HepG2 (cell line): ENCODE measurements around the gene ACSM3. TPM values are rescaled to one million over a fixed set of nuclear protein-coding genes. Genes with fewer than 3 reads are reported as not detected.

Experiments
- ATAC-seq: fragments of 200-7000 bp; cut with Tn5 transposase; 3 replicates; pipeline ENCODE4 v1.9.1; 2020; ENCODE audit warnings: mild to moderate bottlenecking, moderate library complexity
- BruUV-seq: library from RNA; stranded (reverse); fragments of 400-500 nt; replicated peaks from 2 replicates; lab custom pipeline; 2021; lab: Mats Ljungman, UMichigan
- CTCF ChIA-PET: fragments of 300-600 bp; formaldehyde crosslinking; extraction: SDS; loops from one replicate; lab custom pipeline; 2021; ENCODE audit warnings: low total read pairs, inconsistent platforms, low intra/inter-chr PET ratio; lab: Yijun Ruan, JAX
- POLR2A ChIA-PET: fragments of 350-600 bp; sonication (Branson Sonifier 250); formaldehyde crosslinking; loops from one replicate; lab custom pipeline; 2020; ENCODE audit warnings: antibody characterized with exemption, inconsistent platforms; lab: Yijun Ruan, JAX
- DNase-seq: peaks from one replicate; pipeline ENCODE4 v3.0.0-alpha.2; 2015; ENCODE audit warnings: low spot score
- FAIRE-seq: peaks from 3 replicates; lab custom pipeline; 2011; peaks lifted over from hg19 to GRCh38; lab: Jason Lieb, UNC
- H2AFZ ChIP-seq: one replicate; pipeline ENCODE4 v1.6.1; 2011; ENCODE audit warnings: low read length, inconsistent platforms
- H3K27ac ChIP-seq: fragments of 300-600 bp; 3 replicates; pipeline ENCODE4 v1.8.0; 2011; ENCODE audit warnings: mixed run types, mild to moderate bottlenecking, mixed read lengths, low read length, inconsistent platforms; ENCODE audit not compliant: insufficient read depth; ENCODE audit errors: extremely low read length
- H3K27me3 ChIP-seq, 2 experiments: fragments of 200-600 bp in 1 of 2; 2 replicates in 1 of 2; 3 replicates in 1 of 2; pipeline versions ENCODE4 v1.6.0 to v1.8.0; 2011; ENCODE audit warnings: low read length in 2 of 2, mild to moderate bottlenecking in 2 of 2, moderate library complexity in 2 of 2, inconsistent platforms in 1 of 2; ENCODE audit not compliant: insufficient read depth in 2 of 2, control insufficient read depth in 1 of 2
- H3K36me3 ChIP-seq, 2 experiments: fragments of 200-600 bp in 1 of 2; replicated peaks in 1 of 2; 2 replicates in 1 of 2; 3 replicates in 1 of 2; pipeline versions ENCODE4 v1.5.1 to v1.8.0; 2011; ENCODE audit warnings: low read length in 2 of 2, inconsistent platforms in 1 of 2; ENCODE audit not compliant: insufficient read depth in 2 of 2, control insufficient read depth in 1 of 2
- H3K4me1 ChIP-seq: 2 replicates; pipeline ENCODE4 v1.5.1; 2012; ENCODE audit warnings: low read length, inconsistent platforms; ENCODE audit not compliant: insufficient read depth
- H3K4me2 ChIP-seq: 2 replicates; pipeline ENCODE4 v1.6.0; 2011; ENCODE audit warnings: low read depth, low read length, inconsistent platforms
- H3K4me3 ChIP-seq, 3 experiments: fragments of 200-600 bp in 1 of 3; sonication (generic), shearing (Covaris generic) in 1 of 3; replicated peaks in 1 of 3; 2 replicates each; pipeline ENCODE4 v1.5.1; 2011 to 2016; ENCODE audit warnings: low read length in 3 of 3, inconsistent platforms in 2 of 3, low read depth in 2 of 3, mild to moderate bottlenecking in 2 of 3, control low read depth in 1 of 3, mixed read lengths in 1 of 3; ENCODE audit not compliant: insufficient read depth in 1 of 3
- H3K79me2 ChIP-seq: one replicate; pipeline ENCODE4 v1.6.1; 2011; ENCODE audit warnings: low read length, inconsistent platforms; ENCODE audit not compliant: insufficient read depth
- H3K9ac ChIP-seq: 2 replicates; pipeline ENCODE4 v1.6.0; 2011; ENCODE audit warnings: mild to moderate bottlenecking, low read depth, low read length, inconsistent platforms; ENCODE audit not compliant: insufficient read depth
- H3K9me3 ChIP-seq: 2 replicates; pipeline ENCODE4 v1.5.1; 2012; ENCODE audit warnings: mild to moderate bottlenecking, low read length
- H4K20me1 ChIP-seq: 2 replicates; pipeline ENCODE4 v1.6.0; 2011; ENCODE audit warnings: inconsistent platforms, mild to moderate bottlenecking, low read length, moderate library complexity; ENCODE audit not compliant: insufficient read depth
- CEBPB ChIP-seq: IDR thresholded peaks from 2 replicates; pipeline ENCODE4 v1.6.1; 2011; ENCODE audit warnings: low read depth, low read length, improper control_type of control experiment, borderline replicate concordance
- HMG20A ChIP-seq: IDR thresholded peaks from 2 replicates; pipeline ENCODE4 v1.6.1; 2016; ENCODE audit warnings: borderline replicate concordance
- HOXA5 ChIP-seq: sonication (generic); formaldehyde crosslinking; IDR thresholded peaks from 2 replicates; pipeline ENCODE4 v1.4.0; 2020; ENCODE audit warnings: missing genetic modification reagents
- KDM6A ChIP-seq: IDR thresholded peaks from 2 replicates; pipeline ENCODE4 v1.6.1; 2016; ENCODE audit warnings: low read depth
- NFYC ChIP-seq: IDR thresholded peaks from 2 replicates; pipeline ENCODE4 v1.6.1; 2016; ENCODE audit warnings: missing genetic modification reagents, missing compliant biosample characterization
- NKX3-1 ChIP-seq: sonication (generic); formaldehyde crosslinking; IDR thresholded peaks from 2 replicates; pipeline ENCODE4 v1.5.0; 2020; ENCODE audit warnings: missing genetic modification reagents
- SSRP1 ChIP-seq: IDR thresholded peaks from 2 replicates; pipeline ENCODE4 v1.6.1; 2016; ENCODE audit warnings: control low read depth
- ZBTB3 ChIP-seq: sonication (generic); formaldehyde crosslinking; IDR thresholded peaks from 2 replicates; pipeline ENCODE4 v1.4.0; 2020; ENCODE audit warnings: low read depth, mild to moderate bottlenecking, moderate library complexity, missing genetic modification reagents, borderline replicate concordance
- ZNF121 ChIP-seq: sonication (generic); formaldehyde crosslinking; IDR thresholded peaks from 2 replicates; pipeline ENCODE4 v1.5.0; 2020; ENCODE audit warnings: mild to moderate bottlenecking, missing genetic modification reagents
- ZNF547 ChIP-seq: sonication (generic); formaldehyde crosslinking; IDR thresholded peaks from 2 replicates; pipeline ENCODE4 v1.5.1; 2020; ENCODE audit warnings: mild to moderate bottlenecking, missing genetic modification reagents
- ZNF564 ChIP-seq: sonication (generic); formaldehyde crosslinking; IDR thresholded peaks from 2 replicates; pipeline ENCODE4 v1.8.1; 2023; ENCODE audit warnings: mild to moderate bottlenecking, missing genetic modification reagents
- ZNF572 ChIP-seq: sonication (generic); formaldehyde crosslinking; IDR thresholded peaks from 2 replicates; pipeline ENCODE4 v1.5.1; 2020; ENCODE audit warnings: mild to moderate bottlenecking, missing genetic modification reagents
- ZNF761 ChIP-seq: sonication (generic); formaldehyde crosslinking; conservative IDR thresholded peaks from 2 replicates; pipeline ENCODE4 v1.4.0; 2020; ENCODE audit warnings: mild to moderate bottlenecking, missing genetic modification reagents
- ZSCAN12 ChIP-seq: sonication (generic); formaldehyde crosslinking; IDR thresholded peaks from 2 replicates; pipeline ENCODE4 v1.9.0; 2021; ENCODE audit warnings: mild to moderate bottlenecking, missing genetic modification reagents
- ZSCAN25 ChIP-seq: sonication (generic); formaldehyde crosslinking; IDR thresholded peaks from 2 replicates; pipeline ENCODE4 v1.8.0; 2022; ENCODE audit warnings: mild to moderate bottlenecking, missing genetic modification reagents
- WGBS: methylation state at CpG from one replicate; pipeline ENCODE4 v1.1.6; 2017; ENCODE audit warnings: low lambda C conversion rate; 5-methylcytosine and 5-hydroxymethylcytosine counted together
- in situ Hi-C: cut with HindIII; loops from 2 replicates; pipeline ENCODE4 v1.10.0; 2017; ENCODE audit warnings: low pct_unique_long_range_greater_than_20kb; ENCODE audit not compliant: extremely low pct_ligation_motif_present
- intact Hi-C: fragments of 100-400 bp; cut with micrococcal nuclease; formaldehyde crosslinking; loops from one replicate; pipeline ENCODE4 v1.10.0; 2022; ENCODE audit not compliant: unreplicated experiment
- polyA plus RNA-seq, 8 experiments: library from polyadenylated mRNA; depleted of rRNA in 3 of 8; stranded (reverse) in 7 of 8; unstranded in 1 of 8; fragments of >200 nt; fragmentation: Illumina TruSeq in 4 of 8; extraction: Trizol in 4 of 8; gene quantifications; 2 replicates each; pipeline versions ENCODE4 v1.2.1 to v1.2.3, GENCODE V29; 2011 to 2016; ENCODE audit warnings: low read depth in 4 of 8, missing spikeins in 1 of 8, mixed read lengths in 1 of 8; ENCODE audit not compliant: insufficient read depth in 1 of 8
- total RNA-seq, 5 experiments: library from RNA; depleted of rRNA; stranded (reverse); fragments of >200 nt; fragmentation: Illumina TruSeq; extraction: Trizol; gene quantifications; 2 replicates each; pipeline ENCODE4 v1.2.3, GENCODE V29; 2016; ENCODE audit warnings: low read depth in 1 of 5
- TF ChIP-seq, protein P1 (sequence below): sonication (generic); IDR thresholded peaks from 2 replicates; pipeline ENCODE4 v1.6.1; 2016; ENCODE audit warnings: low read depth, borderline replicate concordance
- TF ChIP-seq, protein P2 (sequence below): sonication (generic); formaldehyde crosslinking; IDR thresholded peaks from 2 replicates; pipeline ENCODE4 v1.5.0; 2020; ENCODE audit warnings: mild to moderate bottlenecking, missing genetic modification reagents, borderline replicate concordance
- TF ChIP-seq, protein P3 (sequence below): fragments of 450-650 bp; IDR thresholded peaks from 2 replicates; pipeline ENCODE4 v1.6.1; 2017

The ACSM3 gene
- total and polyA plus RNA-seq, 2 of the 13 experiments (the other 11 are each of a cell fraction or from before 2014, with no cell fraction given): 74.0 to 108 TPM

DNA sequence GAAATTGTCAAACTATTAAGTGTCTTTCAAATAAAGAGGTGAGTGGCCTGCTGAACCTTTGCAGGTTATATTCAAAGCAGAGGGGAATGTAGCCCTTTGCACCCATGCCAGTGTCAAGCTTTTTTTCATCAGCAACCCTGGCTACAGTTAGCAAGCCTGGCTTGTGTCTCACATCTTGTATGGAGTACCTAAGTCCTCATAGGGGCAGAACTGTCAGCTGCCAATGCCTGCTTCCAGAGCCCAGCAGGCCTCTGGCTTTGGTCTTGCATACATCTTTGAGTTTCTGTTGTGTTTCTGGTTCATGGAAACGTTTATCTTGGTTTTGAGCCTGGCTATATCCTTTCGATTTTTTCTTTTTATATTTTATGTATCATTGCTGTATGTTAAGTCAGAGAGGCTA is 69.3 kb downstream of the ACSM3 start:
- in situ Hi-C loops: no loop called here
- Histone ChIP-seq H3K36me3 (peaks cover 4 to 41% of the 10 kb centered on the region in 2 experiments), H3K4me2 (no peak overlapping the region), H3K4me1 (no peaks in the 10 kb centered on the region), H3K27me3 (no peaks in the 10 kb centered on the region), H3K9ac (no peak overlapping the region), H3K79me2 (no peaks in the 10 kb centered on the region), H3K4me3 (no peak overlapping the region), H4K20me1 (no peaks in the 10 kb centered on the region), H3K27ac (no peak overlapping the region), H2AFZ (no peak overlapping the region), H3K9me3 (no peaks in the 10 kb centered on the region; the same call in 1 of the 2 replicates)
- ChIA-PET CTCF (no interaction called here), POLR2A (no interaction called here)
- DNase-seq (no peak), FAIRE-seq (no peak), ATAC-seq (no peak)
- intact Hi-C loops: no loop called here
- BruUV-seq: no TSS peak
- 79% methylated on average over 2 of the region's 2 CpGs for WGBS
- TF ChIP-seq HMG20A (CRISPR knock-in tag): no peak
- TF ChIP-seq CEBPB: no peak

DNA sequence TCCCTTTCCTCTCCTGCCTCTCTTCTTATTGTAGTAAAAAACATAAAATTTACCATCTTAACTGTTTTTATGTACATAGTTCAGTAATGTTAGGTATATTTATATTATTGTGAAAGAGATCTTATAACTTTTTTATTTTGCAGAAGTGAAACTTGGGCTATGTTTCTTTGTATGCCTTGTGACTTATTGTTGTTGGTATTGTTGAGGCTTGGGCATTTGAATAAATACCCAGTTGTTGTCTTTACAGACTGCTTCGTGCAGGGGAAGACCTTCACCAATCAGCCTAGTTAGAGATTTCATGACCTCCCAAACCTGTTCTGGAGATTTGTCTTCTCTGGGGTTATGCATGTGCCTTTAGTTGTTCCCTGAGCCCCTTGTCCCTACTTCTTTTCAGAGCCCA is 74.4 kb downstream of the ACSM3 start:
- Histone ChIP-seq H3K27me3 (no peaks in the 10 kb centered on the region), H3K36me3 (peaks cover 11 to 46% of the 10 kb centered on the region in 2 experiments), H3K4me3 (no peak overlapping the region), H3K4me2 (no peak overlapping the region), H3K9me3 (no peaks in the 10 kb centered on the region; the same call in 1 of the 2 replicates), H2AFZ (no peak overlapping the region), H4K20me1 (no peaks in the 10 kb centered on the region), H3K79me2 (no peaks in the 10 kb centered on the region), H3K4me1 (no peaks in the 10 kb centered on the region), H3K27ac (no peak overlapping the region), H3K9ac (no peak overlapping the region)
- FAIRE-seq (no peak), DNase-seq (no peak), ATAC-seq (no peak)
- POLR2A ChIA-PET: no interaction called here
- intact Hi-C loops (no loop called here), in situ Hi-C loops (no loop called here)
- BruUV-seq: no TSS peak
- CTCF ChIA-PET: no interaction called here
- 76% methylated on average over 1 of the region's 1 CpG for WGBS
- TF ChIP-seq ZNF121 (CRISPR knock-in tag) (no peak), ZNF761 (CRISPR knock-in tag) (no peak), ZNF564 (CRISPR knock-in tag) (no peak), ZBTB3 (no peak), ZNF547 (CRISPR knock-in tag) (no peak), HOXA5 (CRISPR knock-in tag) (no peak), ZSCAN12 (CRISPR knock-in tag) (no peak), NKX3-1 (CRISPR knock-in tag) (no peak), SSRP1 (no peak), KDM6A (CRISPR knock-in tag) (no peak), ZSCAN25 (no peak), ZNF572 (CRISPR knock-in tag) (no peak), NFYC (CRISPR knock-in tag) (no peak)
- TF ChIP-seq, protein P1, sequence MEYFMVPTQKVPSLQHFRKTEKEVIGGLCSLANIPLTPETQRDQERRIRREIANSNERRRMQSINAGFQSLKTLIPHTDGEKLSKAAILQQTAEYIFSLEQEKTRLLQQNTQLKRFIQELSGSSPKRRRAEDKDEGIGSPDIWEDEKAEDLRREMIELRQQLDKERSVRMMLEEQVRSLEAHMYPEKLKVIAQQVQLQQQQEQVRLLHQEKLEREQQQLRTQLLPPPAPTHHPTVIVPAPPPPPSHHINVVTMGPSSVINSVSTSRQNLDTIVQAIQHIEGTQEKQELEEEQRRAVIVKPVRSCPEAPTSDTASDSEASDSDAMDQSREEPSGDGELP: no peak
- TF ChIP-seq, protein P2, sequence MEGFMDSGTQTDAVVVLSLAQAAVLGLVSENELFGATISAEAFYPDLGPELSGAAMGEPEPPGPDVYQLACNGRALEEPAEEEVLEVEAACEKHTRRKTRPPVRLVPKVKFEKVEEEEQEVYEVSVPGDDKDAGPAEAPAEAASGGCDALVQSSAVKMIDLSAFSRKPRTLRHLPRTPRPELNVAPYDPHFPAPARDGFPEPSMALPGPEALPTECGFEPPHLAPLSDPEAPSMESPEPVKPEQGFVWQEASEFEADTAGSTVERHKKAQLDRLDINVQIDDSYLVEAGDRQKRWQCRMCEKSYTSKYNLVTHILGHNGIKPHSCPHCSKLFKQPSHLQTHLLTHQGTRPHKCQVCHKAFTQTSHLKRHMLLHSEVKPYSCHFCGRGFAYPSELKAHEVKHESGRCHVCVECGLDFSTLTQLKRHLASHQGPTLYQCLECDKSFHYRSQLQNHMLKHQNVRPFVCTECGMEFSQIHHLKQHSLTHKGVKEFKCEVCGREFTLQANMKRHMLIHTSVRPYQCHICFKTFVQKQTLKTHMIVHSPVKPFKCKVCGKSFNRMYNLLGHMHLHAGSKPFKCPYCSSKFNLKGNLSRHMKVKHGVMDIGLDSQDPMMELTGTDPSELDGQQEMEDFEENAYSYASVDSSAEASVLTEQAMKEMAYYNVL (CRISPR knock-in tag): no peak
- TF ChIP-seq, protein P3, sequence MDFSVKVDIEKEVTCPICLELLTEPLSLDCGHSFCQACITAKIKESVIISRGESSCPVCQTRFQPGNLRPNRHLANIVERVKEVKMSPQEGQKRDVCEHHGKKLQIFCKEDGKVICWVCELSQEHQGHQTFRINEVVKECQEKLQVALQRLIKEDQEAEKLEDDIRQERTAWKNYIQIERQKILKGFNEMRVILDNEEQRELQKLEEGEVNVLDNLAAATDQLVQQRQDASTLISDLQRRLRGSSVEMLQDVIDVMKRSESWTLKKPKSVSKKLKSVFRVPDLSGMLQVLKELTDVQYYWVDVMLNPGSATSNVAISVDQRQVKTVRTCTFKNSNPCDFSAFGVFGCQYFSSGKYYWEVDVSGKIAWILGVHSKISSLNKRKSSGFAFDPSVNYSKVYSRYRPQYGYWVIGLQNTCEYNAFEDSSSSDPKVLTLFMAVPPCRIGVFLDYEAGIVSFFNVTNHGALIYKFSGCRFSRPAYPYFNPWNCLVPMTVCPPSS: no peak
